ENCODE data around the gene GLRB.

GLRB gene

GRCh38 chr4:157043131-157043530, 32.8 kb upstream of the GLRB start:
- Histone ChIP-seq H3K4me2 (ENCODE audit: low read length) (peak overlapping the region; percentile 14; the same call in 1 of the 2 replicates), H3K9ac (ENCODE audit: low read length) (no peak overlapping the region), H3K27me3 (ENCODE audit: low read depth, low read length) (no peaks in the 10 kb centered on the region), H3K4me3 (ENCODE audit: low read length) (no peak overlapping the region), H2AFZ (ENCODE audit: low read depth, low read length) (peak overlapping the region; percentile 39; the same call in 1 of the 2 replicates), H3K9me3 (ENCODE audit: insufficient read depth, low read length) (no peaks in the 10 kb centered on the region), H3K27ac (ENCODE audit: low read length) (no peak overlapping the region), H4K20me1 (ENCODE audit: insufficient read depth, low read length) (no peaks in the 10 kb centered on the region), H3K79me2 (ENCODE audit: low read length) (no peaks in the 10 kb centered on the region), H3K4me1 (ENCODE audit: low read length) (peaks cover 7% of the 10 kb centered on the region), H3K36me3 (replicated peaks; ENCODE audit: low read depth, low read length) (no peaks in the 10 kb centered on the region)
- no peak for TF ChIP-seq EZH2phosphoT487 (IDR thresholded peaks at IDR 0.05; ENCODE audit: low read depth)
- TF ChIP-seq, protein P1, sequence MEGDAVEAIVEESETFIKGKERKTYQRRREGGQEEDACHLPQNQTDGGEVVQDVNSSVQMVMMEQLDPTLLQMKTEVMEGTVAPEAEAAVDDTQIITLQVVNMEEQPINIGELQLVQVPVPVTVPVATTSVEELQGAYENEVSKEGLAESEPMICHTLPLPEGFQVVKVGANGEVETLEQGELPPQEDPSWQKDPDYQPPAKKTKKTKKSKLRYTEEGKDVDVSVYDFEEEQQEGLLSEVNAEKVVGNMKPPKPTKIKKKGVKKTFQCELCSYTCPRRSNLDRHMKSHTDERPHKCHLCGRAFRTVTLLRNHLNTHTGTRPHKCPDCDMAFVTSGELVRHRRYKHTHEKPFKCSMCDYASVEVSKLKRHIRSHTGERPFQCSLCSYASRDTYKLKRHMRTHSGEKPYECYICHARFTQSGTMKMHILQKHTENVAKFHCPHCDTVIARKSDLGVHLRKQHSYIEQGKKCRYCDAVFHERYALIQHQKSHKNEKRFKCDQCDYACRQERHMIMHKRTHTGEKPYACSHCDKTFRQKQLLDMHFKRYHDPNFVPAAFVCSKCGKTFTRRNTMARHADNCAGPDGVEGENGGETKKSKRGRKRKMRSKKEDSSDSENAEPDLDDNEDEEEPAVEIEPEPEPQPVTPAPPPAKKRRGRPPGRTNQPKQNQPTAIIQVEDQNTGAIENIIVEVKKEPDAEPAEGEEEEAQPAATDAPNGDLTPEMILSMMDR (IDR thresholded peaks at IDR 0.05; ENCODE audit: low read depth, low read length): peak; percentile 33

GRCh38 chr4:157045507-157046127, 30.3 kb upstream of the GLRB start:
- TF ChIP-seq, protein P1 (IDR thresholded peaks at IDR 0.05; ENCODE audit: low read depth, low read length): peak; percentile 92
- no peak for TF ChIP-seq EZH2phosphoT487 (IDR thresholded peaks at IDR 0.05; ENCODE audit: low read depth)
- H3K36me3 ChIP-seq (replicated peaks; ENCODE audit: low read depth, low read length): no peaks in the 10 kb centered on the region
- H3K4me3 ChIP-seq (ENCODE audit: low read length): no peak overlapping the region
- no peaks in the 10 kb centered on the region for H4K20me1 ChIP-seq (ENCODE audit: insufficient read depth, low read length)
- no peak overlapping the region for H3K9ac ChIP-seq (ENCODE audit: low read length)
- no peak overlapping the region for H3K27ac ChIP-seq (ENCODE audit: low read length)
- peaks cover 7% of the 10 kb centered on the region for H3K4me1 ChIP-seq (ENCODE audit: low read length)
- no peaks in the 10 kb centered on the region for H3K27me3 ChIP-seq (ENCODE audit: low read depth, low read length)
- no peak overlapping the region for H3K4me2 ChIP-seq (ENCODE audit: low read length)
- 0 out of 2 replicates have a peak overlapping the region, but pooled peaks have one; percentile 25 for H2AFZ ChIP-seq (ENCODE audit: low read depth, low read length)
- H3K9me3 ChIP-seq (ENCODE audit: insufficient read depth, low read length): no peaks in the 10 kb centered on the region
- H3K79me2 ChIP-seq (ENCODE audit: low read length): no peaks in the 10 kb centered on the region

DNA sequence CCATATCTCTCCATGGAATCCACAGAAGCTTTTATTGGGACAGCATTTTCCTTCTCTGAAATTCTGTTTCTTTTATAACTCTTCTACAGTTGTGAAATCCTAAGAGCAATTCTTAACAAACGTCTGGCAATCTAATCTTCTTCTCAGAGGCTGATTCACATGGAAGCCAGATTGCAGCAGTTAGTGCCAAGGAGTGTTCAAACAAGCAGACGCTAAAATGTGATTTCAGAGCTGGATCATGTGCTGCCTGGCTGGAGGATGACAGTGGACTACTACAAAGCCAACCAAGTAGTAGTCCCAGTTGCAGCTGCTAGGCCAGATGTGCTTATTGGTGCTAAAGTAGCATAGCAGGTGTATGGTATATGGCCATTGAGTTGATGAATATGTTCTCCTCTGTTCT, 27.7 kb upstream of the GLRB start:
- no peak for TF ChIP-seq EZH2phosphoT487 (IDR thresholded peaks at IDR 0.05; ENCODE audit: low read depth)
- TF ChIP-seq, protein P1 (IDR thresholded peaks at IDR 0.05; ENCODE audit: low read depth, low read length): no peak
- Histone ChIP-seq H3K9me3 (ENCODE audit: insufficient read depth, low read length) (no peaks in the 10 kb centered on the region), H4K20me1 (ENCODE audit: insufficient read depth, low read length) (no peaks in the 10 kb centered on the region), H3K9ac (ENCODE audit: low read length) (no peak overlapping the region), H2AFZ (ENCODE audit: low read depth, low read length) (no peak overlapping the region), H3K27ac (ENCODE audit: low read length) (no peak overlapping the region), H3K4me1 (ENCODE audit: low read length) (peaks cover under 1% of the 10 kb centered on the region; the same call in 1 of the 2 replicates), H3K27me3 (ENCODE audit: low read depth, low read length) (no peaks in the 10 kb centered on the region), H3K4me2 (ENCODE audit: low read length) (no peak overlapping the region), H3K79me2 (ENCODE audit: low read length) (no peaks in the 10 kb centered on the region), H3K4me3 (ENCODE audit: low read length) (no peak overlapping the region), H3K36me3 (replicated peaks; ENCODE audit: low read depth, low read length) (no peaks in the 10 kb centered on the region)

DNA sequence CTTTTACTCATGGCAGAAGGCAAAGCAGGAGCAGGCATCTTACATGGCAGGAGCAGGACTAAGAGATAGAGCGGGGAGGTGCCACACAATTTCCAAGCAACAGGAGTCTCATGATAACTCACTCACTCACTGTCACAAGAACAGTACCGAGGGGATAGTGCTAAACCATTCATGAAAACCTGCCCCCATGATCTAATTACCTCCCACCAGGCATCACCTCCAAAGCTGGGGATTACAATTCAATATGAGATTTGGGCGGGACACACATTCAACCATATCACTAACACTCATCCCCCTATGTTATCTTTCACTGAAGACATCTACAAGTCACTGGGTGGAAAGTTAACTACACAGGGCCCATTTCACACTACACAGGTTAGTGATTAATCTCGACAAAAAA, 25.4 kb upstream of the GLRB start:
- H2AFZ ChIP-seq (ENCODE audit: low read depth, low read length): no peak overlapping the region
- H3K79me2 ChIP-seq (ENCODE audit: low read length): no peaks in the 10 kb centered on the region
- H3K27ac ChIP-seq (ENCODE audit: low read length): no peak overlapping the region
- no peak overlapping the region for H3K4me2 ChIP-seq (ENCODE audit: low read length)
- H3K4me1 ChIP-seq (ENCODE audit: low read length): no peaks in the 10 kb centered on the region
- H3K9ac ChIP-seq (ENCODE audit: low read length): no peak overlapping the region
- H3K36me3 ChIP-seq (replicated peaks; ENCODE audit: low read depth, low read length): no peaks in the 10 kb centered on the region
- no peaks in the 10 kb centered on the region for H3K27me3 ChIP-seq (ENCODE audit: low read depth, low read length)
- no peak overlapping the region for H3K4me3 ChIP-seq (ENCODE audit: low read length)
- H3K9me3 ChIP-seq (ENCODE audit: insufficient read depth, low read length): no peaks in the 10 kb centered on the region
- TF ChIP-seq, protein P1 (IDR thresholded peaks at IDR 0.05; ENCODE audit: low read depth, low read length): no peak
- TF ChIP-seq EZH2phosphoT487 (IDR thresholded peaks at IDR 0.05; ENCODE audit: low read depth): no peak
- no peaks in the 10 kb centered on the region for H4K20me1 ChIP-seq (ENCODE audit: insufficient read depth, low read length)
